IMR-90 (cell line): ENCODE measurements around the gene SLC8A1. TPM values are rescaled to one million over a fixed set of nuclear protein-coding genes. Genes with fewer than 3 reads are reported as not detected.

Source experiments
- ATAC-seq: fragments of 200-7000 bp; cut with Tn5 transposase; 2 replicates; pipeline ENCODE4 v1.9.1; 2020; ENCODE audit warnings: low read depth, mild to moderate bottlenecking, moderate library complexity
- BruUV-seq: library from RNA; stranded (reverse); fragments of 400-500 nt; replicated peaks from 2 replicates; lab custom pipeline; 2021; lab: Mats Ljungman, UMichigan
- CTCF ChIA-PET: fragments of 300-600 bp; formaldehyde crosslinking; extraction: SDS; loops from one replicate; lab custom pipeline; 2021; ENCODE audit warnings: antibody characterized with exemption; lab: Yijun Ruan, JAX
- POLR2A ChIA-PET: fragments of 300-600 bp; sonication (Branson Sonifier 250); formaldehyde crosslinking; loops from one replicate; lab custom pipeline; 2022; ENCODE audit warnings: antibody characterized with exemption; ENCODE audit not compliant: unreplicated experiment; lab: Charles Lee
- DNase-seq: peaks from one replicate; pipeline ENCODE4 v3.0.0; 2013
- H2AFZ ChIP-seq: replicated peaks from 2 replicates; pipeline ENCODE3; 2013; ENCODE audit warnings: low read length, mild to moderate bottlenecking; ENCODE audit not compliant: poor library complexity
- H2AK5ac ChIP-seq: 2 replicates; pipeline ENCODE4 v1.6.1; 2013; ENCODE audit warnings: low read depth, low read length, inconsistent platforms
- H2AK9ac ChIP-seq: replicated peaks from 2 replicates; pipeline ENCODE3; 2013; ENCODE audit warnings: mild to moderate bottlenecking, low read depth, low read length, moderate library complexity; ENCODE audit not compliant: poor library complexity
- H2BK120ac ChIP-seq: 2 replicates; pipeline ENCODE4 v1.6.1; 2013; ENCODE audit warnings: low read depth, low read length, inconsistent platforms
- H2BK15ac ChIP-seq: 3 replicates; pipeline ENCODE4 v1.6.1; 2013; ENCODE audit warnings: low read depth, low read length, inconsistent platforms
- H2BK20ac ChIP-seq: 2 replicates; pipeline ENCODE4 v1.6.1; 2013; ENCODE audit warnings: low read depth, mild to moderate bottlenecking, inconsistent platforms, low read length, moderate library complexity
- H2BK5ac ChIP-seq: 2 replicates; pipeline ENCODE4 v1.6.1; 2013; ENCODE audit warnings: mild to moderate bottlenecking, low read depth, low read length, inconsistent platforms; ENCODE audit not compliant: poor library complexity, severe bottlenecking
- H3K14ac ChIP-seq: replicated peaks from 2 replicates; pipeline ENCODE4 v1.6.1; 2013; ENCODE audit warnings: low read depth, low read length, inconsistent platforms
- H3K18ac ChIP-seq: 2 replicates; pipeline ENCODE4 v1.6.1; 2013; ENCODE audit warnings: low read depth, low read length, control low read depth
- H3K23ac ChIP-seq: 2 replicates; pipeline ENCODE4 v1.6.1; 2013; ENCODE audit warnings: low read depth, low read length, inconsistent platforms
- H3K27ac ChIP-seq: 2 replicates; pipeline ENCODE4 v1.5.1; 2013; ENCODE audit warnings: mild to moderate bottlenecking, control low read depth, low read length; ENCODE audit not compliant: insufficient read depth
- H3K27me3 ChIP-seq: 2 replicates; pipeline ENCODE4 v1.6.1; 2013; ENCODE audit warnings: low read length; ENCODE audit not compliant: control insufficient read depth, insufficient read depth
- H3K36me3 ChIP-seq: 2 replicates; pipeline ENCODE4 v1.6.1; 2013; ENCODE audit warnings: low read length, mixed read lengths; ENCODE audit not compliant: control insufficient read depth, insufficient read depth
- H3K4ac ChIP-seq: 2 replicates; pipeline ENCODE4 v1.6.1; 2013; ENCODE audit warnings: low read depth, low read length, inconsistent platforms
- H3K4me1 ChIP-seq: 2 replicates; pipeline ENCODE4 v1.6.1; 2013; ENCODE audit warnings: low read length, mixed read lengths; ENCODE audit not compliant: control insufficient read depth, insufficient read depth
- H3K4me2 ChIP-seq: 2 replicates; pipeline ENCODE4 v1.6.1; 2013; ENCODE audit warnings: low read depth, mild to moderate bottlenecking, control low read depth, low read length, moderate library complexity
- H3K4me3 ChIP-seq: 2 replicates; pipeline ENCODE4 v1.5.1; 2013; ENCODE audit warnings: low read depth, mild to moderate bottlenecking, control low read depth, low read length, moderate library complexity; ENCODE audit not compliant: insufficient read depth
- H3K56ac ChIP-seq: 2 replicates; pipeline ENCODE4 v1.6.1; 2013; ENCODE audit warnings: low read length, inconsistent platforms; ENCODE audit not compliant: insufficient read depth; ENCODE audit errors: extremely low read depth
- H3K79me1 ChIP-seq, 2 experiments: 2 replicates each; pipeline ENCODE4 v1.6.1; 2013; ENCODE audit warnings: low read length in 2 of 2, inconsistent platforms in 1 of 2, low read depth in 1 of 2
- H3K9ac ChIP-seq: 2 replicates; pipeline ENCODE4 v1.6.1; 2013; ENCODE audit warnings: low read depth, low read length, control low read depth
- H3K9me1 ChIP-seq: 2 replicates; pipeline ENCODE4 v1.6.1; 2013; ENCODE audit warnings: low read length, inconsistent platforms; ENCODE audit not compliant: insufficient read depth
- H3K9me3 ChIP-seq: 2 replicates; pipeline ENCODE4 v1.6.1; 2013; ENCODE audit warnings: low read length; ENCODE audit not compliant: control insufficient read depth, insufficient read depth
- H4K20me1 ChIP-seq: 2 replicates; pipeline ENCODE4 v1.6.1; 2013; ENCODE audit warnings: low read length, inconsistent platforms; ENCODE audit not compliant: insufficient read depth
- H4K5ac ChIP-seq: 2 replicates; pipeline ENCODE4 v1.6.1; 2013; ENCODE audit warnings: mild to moderate bottlenecking, low read depth, low read length, control low read depth
- H4K8ac ChIP-seq, 2 experiments: 2 replicates each; pipeline ENCODE4 v1.6.1; 2013; ENCODE audit warnings: low read depth in 2 of 2, low read length in 2 of 2, control low read depth in 1 of 2, inconsistent platforms in 1 of 2
- H4K91ac ChIP-seq: 2 replicates; pipeline ENCODE4 v1.6.1; 2013; ENCODE audit warnings: low read depth, low read length, inconsistent platforms; ENCODE audit not compliant: insufficient read depth
- BHLHE40 ChIP-seq: fragments of 150-350 bp; IDR thresholded peaks from 2 replicates; pipeline ENCODE4 v1.6.1; 2016; ENCODE audit warnings: mild to moderate bottlenecking, low read depth, low read length
- FOS ChIP-seq: fragments of 150-350 bp; IDR thresholded peaks from 2 replicates; pipeline ENCODE4 v1.6.1; 2016; ENCODE audit warnings: low read depth, low read length
- MAFK ChIP-seq: IDR thresholded peaks from 2 replicates; pipeline ENCODE4 v1.6.1; 2012; ENCODE audit warnings: low read depth, low read length, improper control_type of control experiment
- MXI1 ChIP-seq: IDR thresholded peaks from 2 replicates; pipeline ENCODE4 v1.6.1; 2012; ENCODE audit warnings: low read depth, mild to moderate bottlenecking, low read length, moderate library complexity, borderline replicate concordance
- NFE2L2 ChIP-seq: fragments of 150-350 bp; IDR thresholded peaks from 2 replicates; pipeline ENCODE4 v1.6.1; 2016; ENCODE audit warnings: low read depth, mild to moderate bottlenecking, low read length
- POLR2A ChIP-seq: IDR thresholded peaks from 2 replicates; pipeline ENCODE4 v1.6.1; 2012; ENCODE audit warnings: mild to moderate bottlenecking, low read depth, low read length
- RCOR1 ChIP-seq: IDR thresholded peaks from 2 replicates; pipeline ENCODE4 v1.6.1; 2012; ENCODE audit warnings: mild to moderate bottlenecking, low read length, improper control_type of control experiment; ENCODE audit not compliant: insufficient replicate concordance
- RFX5 ChIP-seq: IDR thresholded peaks from 2 replicates; pipeline ENCODE4 v1.8.0; 2012; ENCODE audit warnings: low read depth, mild to moderate bottlenecking, low read length, moderate library complexity
- SMC3 ChIP-seq: fragments of 150-350 bp; IDR thresholded peaks from 2 replicates; pipeline ENCODE4 v1.6.1; 2016; ENCODE audit warnings: low read depth, mild to moderate bottlenecking, antibody characterized with exemption, low read length, moderate library complexity
- WGBS, 2 experiments: methylation state at CpG; one replicate each; pipeline versions ENCODE4 v1.1.5 to v1.1.7; 2013; ENCODE audit warnings: missing lambda C conversion rate in 2 of 2; ENCODE audit not compliant: insufficient read length in 1 of 2; ENCODE audit errors: extremely low coverage in 2 of 2; 5-methylcytosine and 5-hydroxymethylcytosine counted together
- dilution Hi-C: fragments of 300-500 bp; cut with HindIII; formaldehyde crosslinking; loops from one replicate; pipeline ENCODE4 v1.14.3; 2018; ENCODE audit warnings: low sequenced_read_pairs; ENCODE audit not compliant: unreplicated experiment
- in situ Hi-C: fragments of 300-500 bp; cut with MboI; formaldehyde crosslinking; loops from 3 replicates; pipeline ENCODE4 v1.14.3; 2019; ENCODE audit warnings: low sequenced_read_pairs, inconsistent platforms, mixed read lengths
- intact Hi-C: fragments of 100-400 bp; cut with micrococcal nuclease; formaldehyde crosslinking; loops from 2 replicates; pipeline ENCODE4 v1.10.0; 2022
- polyA plus RNA-seq, 3 experiments: library from polyadenylated mRNA; depleted of rRNA; stranded (reverse); fragments of >200 nt; gene quantifications; 2 replicates each; pipeline ENCODE4 v1.2.3, GENCODE V29; 2012; ENCODE audit warnings: low replicate concordance in 1 of 3
- total RNA-seq: library from RNA; depleted of rRNA; stranded (reverse); fragments of >200 nt; gene quantifications from 2 replicates; pipeline ENCODE4 v1.2.3, GENCODE V29; 2012
- TF ChIP-seq, protein P1 (sequence below): fragments of 150-350 bp; IDR thresholded peaks from 2 replicates; pipeline ENCODE4 v1.6.1; 2017; ENCODE audit warnings: mild to moderate bottlenecking, antibody characterized with exemption, low read length, low read depth

Gene SLC8A1
- total and polyA plus RNA-seq, 2 of the 4 experiments (the other 2 are of a cell fraction), result 7.7 to 57.0 TPM

GRCh38 chr2:40168546-40168945 lies 283.3 kb downstream of the SLC8A1 start:
- intact Hi-C loops (no loop called here), dilution Hi-C loops (no loop called here), in situ Hi-C loops (no loop called here)
- WGBS, 2 experiments, result no CpG with 5 or more reads among the region's 1 CpG
- DNase-seq (no peak), ATAC-seq (no peak)
- Histone ChIP-seq H4K5ac (no peak overlapping the region), H3K23ac (no peak overlapping the region), H3K18ac (no peak overlapping the region), H3K9ac (no peak overlapping the region), H3K36me3 (peaks cover 9% of the 10 kb centered on the region), H3K14ac (no peak overlapping the region), H2BK15ac (no peak overlapping the region), H2AFZ (no peak overlapping the region), H3K4me1 (peaks cover 12% of the 10 kb centered on the region), H4K91ac (no peak overlapping the region), H3K4me3 (no peak overlapping the region), H3K4ac (no peak overlapping the region), H4K20me1 (no peaks in the 10 kb centered on the region), H2AK9ac (no peak overlapping the region), H3K9me1 (peaks cover 5% of the 10 kb centered on the region; the same call in 1 of the 2 replicates), H3K9me3 (no peaks in the 10 kb centered on the region), H3K27ac (no peak overlapping the region), H3K79me1 (no peaks in the 10 kb centered on the region), H2BK120ac (no peak overlapping the region), H2BK20ac (no peak overlapping the region), H3K4me2 (no peak overlapping the region), H3K56ac (no peak overlapping the region), H4K8ac (no peak overlapping the region), H2BK5ac (no peak overlapping the region), H3K27me3 (no peaks in the 10 kb centered on the region), H2AK5ac (no peak overlapping the region)
- TF ChIP-seq RCOR1, result no peak
- TF ChIP-seq RFX5, result no peak
- TF ChIP-seq, protein P1, sequence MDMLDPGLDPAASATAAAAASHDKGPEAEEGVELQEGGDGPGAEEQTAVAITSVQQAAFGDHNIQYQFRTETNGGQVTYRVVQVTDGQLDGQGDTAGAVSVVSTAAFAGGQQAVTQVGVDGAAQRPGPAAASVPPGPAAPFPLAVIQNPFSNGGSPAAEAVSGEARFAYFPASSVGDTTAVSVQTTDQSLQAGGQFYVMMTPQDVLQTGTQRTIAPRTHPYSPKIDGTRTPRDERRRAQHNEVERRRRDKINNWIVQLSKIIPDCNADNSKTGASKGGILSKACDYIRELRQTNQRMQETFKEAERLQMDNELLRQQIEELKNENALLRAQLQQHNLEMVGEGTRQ, result no peak
- no peak for TF ChIP-seq POLR2A
- no peak for TF ChIP-seq NFE2L2
- no peak for TF ChIP-seq FOS
- no peak for TF ChIP-seq SMC3
- TF ChIP-seq MAFK, result no peak
- TF ChIP-seq BHLHE40, result no peak
- TF ChIP-seq MXI1, result no peak
- no TSS peak for BruUV-seq
- CTCF ChIA-PET, result no interaction called here
- POLR2A ChIA-PET, result no interaction called here
